K562 (cell line): ENCODE data around the gene UBXN11. TPM values are rescaled to one million over a fixed set of nuclear protein-coding genes. Genes with fewer than 3 reads are reported as not detected.
"Not testable (repeated sequence)": the region's sequence is repeated elsewhere in the genome, so short reads cannot be mapped to it uniquely, and the experiment has no call there.

Experiments
- ATAC-seq: fragments of 200-7000 bp; cut with Tn5 transposase; 3 replicates; pipeline ENCODE4 v1.9.1; 2020; ENCODE audit warnings: moderate library complexity
- BruUV-seq: library from RNA; stranded (reverse); fragments of 400-500 nt; replicated peaks from 2 replicates; lab custom pipeline; 2021; lab: Mats Ljungman, UMichigan
- CTCF ChIA-PET: fragments of 300-600 bp; formaldehyde crosslinking; extraction: SDS; loops from one replicate; lab custom pipeline; 2021; ENCODE audit warnings: low intra/inter-chr PET ratio; lab: Yijun Ruan, JAX
- POLR2A ChIA-PET: fragments of 300-600, 350-650 bp; sonication (Branson Sonifier 250); formaldehyde crosslinking; extraction: SDS; loops from one replicate; lab custom pipeline; 2021; ENCODE audit warnings: antibody characterized with exemption, inconsistent platforms; lab: Yijun Ruan, JAX
- DNase-seq, 4 experiments: peaks; one replicate each; pipeline versions ENCODE4 v3.0.0 to v3.0.0-alpha.2; 2011 to 2018; ENCODE audit warnings: low spot score in 3 of 4, mixed read lengths in 3 of 4; ENCODE audit errors: extremely low read depth in 1 of 4
- FAIRE-seq: peaks from 2 replicates; lab custom pipeline; 2011; peaks lifted over from hg19 to GRCh38; lab: Jason Lieb, UNC
- H2AFZ ChIP-seq: 2 replicates; pipeline ENCODE4 v1.6.0; 2011; ENCODE audit warnings: low read depth, low read length, control low read depth, inconsistent platforms
- H3K27ac ChIP-seq: fragments of 200-600 bp; 3 replicates; pipeline ENCODE4 v1.8.0; 2011; ENCODE audit warnings: low read depth, mild to moderate bottlenecking, control low read depth, inconsistent platforms, low read length, moderate library complexity, mixed read lengths; ENCODE audit errors: extremely low read depth
- H3K27me3 ChIP-seq, 2 experiments: fragments of 300-600 bp in 1 of 2; 2 replicates in 1 of 2; 3 replicates in 1 of 2; pipeline versions ENCODE4 v1.6.0 to v1.8.0; 2011; ENCODE audit warnings: inconsistent platforms in 2 of 2, low read length in 2 of 2, mild to moderate bottlenecking in 1 of 2, mixed read lengths in 1 of 2, moderate library complexity in 1 of 2; ENCODE audit not compliant: control insufficient read depth in 2 of 2, insufficient read depth in 2 of 2
- H3K36me3 ChIP-seq: fragments of 300-600 bp; 3 replicates; pipeline ENCODE4 v1.8.0; 2011; ENCODE audit warnings: mild to moderate bottlenecking, low read length, inconsistent platforms; ENCODE audit not compliant: control insufficient read depth, insufficient read depth
- H3K4me1 ChIP-seq, 2 experiments: fragments of 200-600 bp in 1 of 2; replicated peaks in 1 of 2; 2 replicates in 1 of 2; 3 replicates in 1 of 2; pipeline versions ENCODE4 v1.5.1 to v1.8.0; 2011; ENCODE audit warnings: inconsistent platforms in 2 of 2, low read length in 2 of 2, mild to moderate bottlenecking in 1 of 2, mixed read lengths in 1 of 2, moderate library complexity in 1 of 2; ENCODE audit not compliant: control insufficient read depth in 2 of 2, insufficient read depth in 2 of 2
- H3K4me2 ChIP-seq: 2 replicates; pipeline ENCODE4 v1.6.1; 2011; ENCODE audit warnings: low read length, control low read depth, inconsistent platforms, mixed read lengths; ENCODE audit not compliant: insufficient read depth
- H3K4me3 ChIP-seq: fragments of 200-600 bp; sonication (generic), shearing (Covaris generic); 2 replicates; pipeline ENCODE4 v1.5.1; 2016; ENCODE audit warnings: control low read depth, inconsistent platforms
- H3K79me2 ChIP-seq: fragments of 200-600 bp; 3 replicates; pipeline ENCODE4 v1.8.0; 2011; ENCODE audit warnings: low read length, inconsistent platforms; ENCODE audit not compliant: control insufficient read depth, insufficient read depth
- H3K9ac ChIP-seq, 2 experiments: 2 replicates each; pipeline versions ENCODE4 v1.6.0 to v1.6.1; 2011; ENCODE audit warnings: low read depth in 2 of 2, low read length in 2 of 2, control low read depth in 1 of 2, inconsistent platforms in 1 of 2, mild to moderate bottlenecking in 1 of 2, mixed read lengths in 1 of 2; ENCODE audit not compliant: insufficient read depth in 1 of 2
- H3K9me1 ChIP-seq: one replicate; pipeline ENCODE4 v1.6.0; 2011; ENCODE audit warnings: inconsistent platforms, mild to moderate bottlenecking, low read length, moderate library complexity; ENCODE audit not compliant: control insufficient read depth, insufficient read depth
- H3K9me3 ChIP-seq: replicated peaks from 2 replicates; pipeline ENCODE4 v1.5.1; 2011; ENCODE audit warnings: low read depth, low read length, inconsistent platforms; ENCODE audit not compliant: control insufficient read depth, insufficient read depth
- H4K20me1 ChIP-seq: replicated peaks from 2 replicates; pipeline ENCODE4 v1.6.1; 2011; ENCODE audit warnings: low read length, inconsistent platforms, mixed read lengths; ENCODE audit not compliant: control insufficient read depth, insufficient read depth
- CEBPB ChIP-seq: fragments of 450-650 bp; IDR thresholded peaks from 2 replicates; pipeline ENCODE4 v1.6.1; 2016; ENCODE audit warnings: missing genetic modification characterization, missing compliant biosample characterization
- CXXC5 ChIP-seq: fragments of 250-450 bp; sonication (Bioruptor Pico); IDR thresholded peaks from 2 replicates; pipeline ENCODE4 v1.8.0; 2022; ENCODE audit warnings: inconsistent platforms, mild to moderate bottlenecking, moderate library complexity
- HMG20B ChIP-seq: fragments of 250-450 bp; sonication (Bioruptor Pico); IDR thresholded peaks from 2 replicates; pipeline ENCODE4 v1.5.0; 2021; ENCODE audit warnings: mild to moderate bottlenecking
- MECOM ChIP-seq: fragments of 250-450 bp; sonication (Bioruptor Pico); IDR thresholded peaks from 2 replicates; pipeline ENCODE4 v1.8.0; 2022; ENCODE audit warnings: inconsistent platforms
- MEF2D ChIP-seq: conservative IDR thresholded peaks from 2 replicates; pipeline ENCODE4 v1.6.1; 2016; ENCODE audit warnings: low read depth, missing genetic modification characterization, missing compliant biosample characterization
- SMARCA4 ChIP-seq: fragments of 450-650 bp; IDR thresholded peaks from 2 replicates; pipeline ENCODE4 v1.6.1; 2016
- WGBS: fragments of 100-300 bp; shearing (Covaris generic); methylation state at CpG from one replicate; pipeline ENCODE4 v1.1.6; 2016; ENCODE audit warnings: low coverage, mixed read lengths; ENCODE audit not compliant: insufficient coverage; ENCODE audit errors: missing lambda C conversion rate; 5-methylcytosine and 5-hydroxymethylcytosine counted together
- in situ Hi-C: fragments of 300-500 bp; cut with MboI; formaldehyde crosslinking; loops from 4 replicates; pipeline ENCODE4 v1.15.0; 2018; ENCODE audit warnings: inconsistent platforms, mixed read lengths
- intact Hi-C: fragments of 100-400 bp; cut with micrococcal nuclease; formaldehyde crosslinking; loops from 2 replicates; pipeline ENCODE4 v1.14.2; 2022
- polyA plus RNA-seq, 8 experiments: library from polyadenylated mRNA; depleted of rRNA in 4 of 8; stranded (reverse) in 5 of 8; unstranded in 3 of 8; fragments of >200 nt; fragmentation: Nextera tagmentation in 2 of 8; fragmentation: Illumina TruSeq in 1 of 8; extraction: Ambion mirVana in 2 of 8; extraction: Trizol in 1 of 8; gene quantifications; 2 replicates each; pipeline versions ENCODE4 v1.2.1 to v1.2.3, GENCODE V29; 2011 to 2014; ENCODE audit warnings: inconsistent platforms in 1 of 8, missing spikeins in 1 of 8
- total RNA-seq, 7 experiments: library from RNA; depleted of rRNA in 6 of 7; stranded (reverse); fragments of >200 nt in 6 of 7; fragmentation: Illumina TruSeq in 2 of 7; extraction: Trizol in 2 of 7; gene quantifications; 2 replicates each; pipeline versions ENCODE4 v1.2.1 to v1.2.3, GENCODE V29; 2011 to 2021; ENCODE audit warnings: low replicate concordance in 1 of 7
- TF ChIP-seq, protein P1 (sequence below), 3 experiments: fragments of 200-800 bp in 1 of 3; fragments of 250-450 bp in 1 of 3; fragments of 450-650 bp in 1 of 3; sonication (Bioruptor Pico) in 1 of 3; sonication (Bioruptor generic) in 1 of 3; formaldehyde crosslinking in 1 of 3; IDR thresholded peaks; 2 replicates each; pipeline versions ENCODE4 v1.6.1 to v1.8.0; 2016 to 2022; ENCODE audit warnings: mild to moderate bottlenecking in 2 of 3, missing genetic modification characterization in 2 of 3, missing compliant biosample characterization in 1 of 3, moderate library complexity in 1 of 3
- TF ChIP-seq, protein P2 (sequence below): fragments of 450-650 bp; IDR thresholded peaks from 2 replicates; pipeline ENCODE4 v1.6.1; 2017; ENCODE audit warnings: antibody characterized with exemption, mild to moderate bottlenecking
- TF ChIP-seq, protein P3 (sequence below), 2 experiments: fragments of 250-450 bp in 1 of 2; fragments of 450-650 bp in 1 of 2; sonication (Bioruptor Pico) in 1 of 2; IDR thresholded peaks; 2 replicates each; pipeline versions ENCODE4 v1.6.1 to v1.8.0; 2016 to 2021; ENCODE audit warnings: mild to moderate bottlenecking in 2 of 2, moderate library complexity in 2 of 2, missing compliant biosample characterization in 1 of 2, missing genetic modification characterization in 1 of 2

The UBXN11 gene
- total and polyA plus RNA-seq, 9 of the 15 experiments (the other 6 are each of a cell fraction or from before 2014, with no cell fraction given): 0.48 to 34.3 (median 11.3) TPM

DNA sequence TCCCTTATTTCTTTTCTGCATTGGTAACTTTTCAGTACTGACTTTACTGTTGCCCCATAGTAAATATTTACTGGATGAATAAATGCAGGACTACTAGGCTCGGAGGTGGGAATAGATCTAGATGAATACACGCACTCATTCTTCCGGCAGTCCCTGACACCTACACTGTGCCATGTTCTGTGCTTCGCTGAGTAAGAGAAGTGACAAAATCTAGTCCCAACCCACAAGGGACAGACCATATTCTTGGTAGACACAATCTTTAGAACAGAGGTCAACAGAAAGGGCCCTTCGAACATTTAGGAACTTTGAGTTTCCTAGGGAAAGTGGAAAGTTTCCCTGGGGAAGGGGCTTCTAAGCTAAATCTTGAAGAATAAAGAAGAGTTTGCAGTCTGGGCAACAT lies 8.1 kb upstream of the UBXN11 start (continued):
- TF ChIP-seq, protein P1, sequence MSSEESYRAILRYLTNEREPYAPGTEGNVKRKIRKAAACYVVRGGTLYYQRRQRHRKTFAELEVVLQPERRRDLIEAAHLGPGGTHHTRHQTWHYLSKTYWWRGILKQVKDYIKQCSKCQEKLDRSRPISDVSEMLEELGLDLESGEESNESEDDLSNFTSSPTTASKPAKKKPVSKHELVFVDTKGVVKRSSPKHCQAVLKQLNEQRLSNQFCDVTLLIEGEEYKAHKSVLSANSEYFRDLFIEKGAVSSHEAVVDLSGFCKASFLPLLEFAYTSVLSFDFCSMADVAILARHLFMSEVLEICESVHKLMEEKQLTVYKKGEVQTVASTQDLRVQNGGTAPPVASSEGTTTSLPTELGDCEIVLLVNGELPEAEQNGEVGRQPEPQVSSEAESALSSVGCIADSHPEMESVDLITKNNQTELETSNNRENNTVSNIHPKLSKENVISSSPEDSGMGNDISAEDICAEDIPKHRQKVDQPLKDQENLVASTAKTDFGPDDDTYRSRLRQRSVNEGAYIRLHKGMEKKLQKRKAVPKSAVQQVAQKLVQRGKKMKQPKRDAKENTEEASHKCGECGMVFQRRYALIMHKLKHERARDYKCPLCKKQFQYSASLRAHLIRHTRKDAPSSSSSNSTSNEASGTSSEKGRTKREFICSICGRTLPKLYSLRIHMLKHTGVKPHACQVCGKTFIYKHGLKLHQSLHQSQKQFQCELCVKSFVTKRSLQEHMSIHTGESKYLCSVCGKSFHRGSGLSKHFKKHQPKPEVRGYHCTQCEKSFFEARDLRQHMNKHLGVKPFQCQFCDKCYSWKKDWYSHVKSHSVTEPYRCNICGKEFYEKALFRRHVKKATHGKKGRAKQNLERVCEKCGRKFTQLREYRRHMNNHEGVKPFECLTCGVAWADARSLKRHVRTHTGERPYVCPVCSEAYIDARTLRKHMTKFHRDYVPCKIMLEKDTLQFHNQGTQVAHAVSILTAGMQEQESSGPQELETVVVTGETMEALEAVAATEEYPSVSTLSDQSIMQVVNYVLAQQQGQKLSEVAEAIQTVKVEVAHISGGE (CRISPR knock-in tag; IDR thresholded peaks at IDR 0.05): no peak
- TF ChIP-seq HMG20B (CRISPR knock-in tag): no peak

DNA sequence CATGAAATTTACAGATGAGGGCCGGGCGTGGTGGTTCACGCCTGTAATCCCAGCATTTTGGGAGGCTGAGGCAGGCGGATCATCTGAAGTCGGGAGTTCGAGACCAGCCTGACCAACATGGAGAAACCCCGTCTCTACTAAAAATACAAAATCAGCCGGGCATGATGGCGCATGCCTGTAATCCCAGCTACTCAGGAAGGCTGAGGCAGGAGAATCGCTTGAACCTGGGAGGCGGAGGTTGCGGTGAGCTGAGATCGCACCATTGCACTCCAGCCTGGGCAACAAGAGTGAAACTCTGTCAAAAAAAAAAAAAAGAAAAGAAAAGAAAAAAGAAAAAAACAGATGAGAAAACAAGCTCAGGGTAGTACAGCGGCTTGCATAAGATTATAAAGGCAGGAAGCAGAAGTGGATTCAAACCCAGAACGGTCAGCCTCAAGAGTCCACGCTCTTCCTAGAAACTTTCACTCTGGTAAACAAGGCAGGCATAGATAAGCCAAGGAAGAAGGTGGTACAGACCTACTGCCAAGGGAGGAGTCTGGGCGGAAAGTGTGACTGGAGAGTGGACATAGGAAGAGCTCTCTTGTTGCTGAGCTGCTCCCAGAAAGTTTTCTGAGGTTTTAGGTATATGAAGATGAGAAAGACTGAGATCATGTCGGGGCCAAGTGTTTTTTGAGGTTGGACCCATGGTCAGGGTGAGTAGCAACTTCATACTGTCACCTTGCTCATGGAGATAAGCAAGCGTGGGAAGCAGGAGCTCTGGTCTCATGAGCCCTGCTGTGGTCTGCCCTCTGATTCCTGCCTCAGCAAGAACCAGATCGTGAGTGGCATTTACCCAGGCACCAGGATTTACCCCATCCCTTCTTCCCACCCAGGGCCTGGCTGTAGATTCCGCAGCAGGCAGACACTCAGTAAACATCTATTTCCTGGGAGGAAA lies 1.8 kb upstream of the UBXN11 start:
- peaks cover 28 to 31% of the 10 kb centered on the region in 2 experiments for H3K4me1 ChIP-seq
- intact Hi-C loops, H3K27me3 ChIP-seq, CTCF ChIA-PET, in situ Hi-C loops, H3K4me3 ChIP-seq, H3K9me3 ChIP-seq, H3K9me1 ChIP-seq, H3K36me3 ChIP-seq, H4K20me1 ChIP-seq: not testable (repeated sequence)
- POLR2A ChIA-PET: interaction anchor here (0.6 to 2.5 kb wide), 13 partner anchors 9 to 208 kb away, joined by 3 to 13 read pairs (median 4); partner anchors contain the start of gene CD52
- peak overlapping the region; percentile 86 for H3K27ac ChIP-seq
- peak; percentile 86 for FAIRE-seq
- peak overlapping the region; percentile 99 for H2AFZ ChIP-seq
- WGBS: 57% methylated on average over 17 of the region's 21 CpGs
- H3K9ac ChIP-seq: peak overlapping the region; percentile 72 to 88; a peak in 3 of 4 replicates
- H3K4me2 ChIP-seq: peak overlapping the region; percentile 89
- BruUV-seq: TSS peak; percentile 64
- peak; percentile 45 for ATAC-seq
- H3K79me2 ChIP-seq: peaks cover 13% of the 10 kb centered on the region; the same call in 2 of the 3 replicates
- peak; percentile 51 to 79 (median 66) for DNase-seq
- TF ChIP-seq, protein P2, sequence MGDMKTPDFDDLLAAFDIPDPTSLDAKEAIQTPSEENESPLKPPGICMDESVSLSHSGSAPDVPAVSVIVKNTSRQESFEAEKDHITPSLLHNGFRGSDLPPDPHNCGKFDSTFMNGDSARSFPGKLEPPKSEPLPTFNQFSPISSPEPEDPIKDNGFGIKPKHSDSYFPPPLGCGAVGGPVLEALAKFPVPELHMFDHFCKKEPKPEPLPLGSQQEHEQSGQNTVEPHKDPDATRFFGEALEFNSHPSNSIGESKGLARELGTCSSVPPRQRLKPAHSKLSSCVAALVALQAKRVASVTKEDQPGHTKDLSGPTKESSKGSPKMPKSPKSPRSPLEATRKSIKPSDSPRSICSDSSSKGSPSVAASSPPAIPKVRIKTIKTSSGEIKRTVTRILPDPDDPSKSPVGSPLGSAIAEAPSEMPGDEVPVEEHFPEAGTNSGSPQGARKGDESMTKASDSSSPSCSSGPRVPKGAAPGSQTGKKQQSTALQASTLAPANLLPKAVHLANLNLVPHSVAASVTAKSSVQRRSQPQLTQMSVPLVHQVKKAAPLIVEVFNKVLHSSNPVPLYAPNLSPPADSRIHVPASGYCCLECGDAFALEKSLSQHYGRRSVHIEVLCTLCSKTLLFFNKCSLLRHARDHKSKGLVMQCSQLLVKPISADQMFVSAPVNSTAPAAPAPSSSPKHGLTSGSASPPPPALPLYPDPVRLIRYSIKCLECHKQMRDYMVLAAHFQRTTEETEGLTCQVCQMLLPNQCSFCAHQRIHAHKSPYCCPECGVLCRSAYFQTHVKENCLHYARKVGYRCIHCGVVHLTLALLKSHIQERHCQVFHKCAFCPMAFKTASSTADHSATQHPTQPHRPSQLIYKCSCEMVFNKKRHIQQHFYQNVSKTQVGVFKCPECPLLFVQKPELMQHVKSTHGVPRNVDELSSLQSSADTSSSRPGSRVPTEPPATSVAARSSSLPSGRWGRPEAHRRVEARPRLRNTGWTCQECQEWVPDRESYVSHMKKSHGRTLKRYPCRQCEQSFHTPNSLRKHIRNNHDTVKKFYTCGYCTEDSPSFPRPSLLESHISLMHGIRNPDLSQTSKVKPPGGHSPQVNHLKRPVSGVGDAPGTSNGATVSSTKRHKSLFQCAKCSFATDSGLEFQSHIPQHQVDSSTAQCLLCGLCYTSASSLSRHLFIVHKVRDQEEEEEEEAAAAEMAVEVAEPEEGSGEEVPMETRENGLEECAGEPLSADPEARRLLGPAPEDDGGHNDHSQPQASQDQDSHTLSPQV: peak; percentile 98
- TF ChIP-seq MEF2D (tag) (peak; percentile 60), MECOM (CRISPR knock-in tag) (0 out of 2 replicates have a peak, but pooled peaks have one; percentile 36), CXXC5 (CRISPR knock-in tag) (peak; percentile 58), SMARCA4 (peak; percentile 86), CEBPB (peak; percentile 17; the same call in 1 of the 2 replicates)
- TF ChIP-seq, protein P3, sequence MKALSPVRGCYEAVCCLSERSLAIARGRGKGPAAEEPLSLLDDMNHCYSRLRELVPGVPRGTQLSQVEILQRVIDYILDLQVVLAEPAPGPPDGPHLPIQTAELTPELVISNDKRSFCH (CRISPR knock-in tag; IDR thresholded peaks at IDR 0.05): not testable (repeated sequence)
- TF ChIP-seq, protein P3 (tag; IDR thresholded peaks at IDR 0.05): peak; percentile 68; the same call in 1 of the 2 replicates
